CD4-positive, alpha-beta T cell treated with Interleukin-21 for 1 hour (primary cell): ENCODE results near the gene LARP1B.
A peak's percentile ranks its signal among the peaks of the same experiment; 100 is the strongest.
"Not testable (repeated sequence)": the region's sequence is repeated elsewhere in the genome, so short reads cannot be mapped to it uniquely, and the experiment has no call there.

Experiments used
- DNase-seq: peaks from one replicate; pipeline ENCODE4 v3.0.0-alpha.2; 2020

LARP1B gene

GRCh38 chr4:128141866-128142265 is 80.8 kb downstream of the LARP1B start:
- no peak for DNase-seq

- no peak for DNase-seq
These were observed 84.6 kb downstream of the LARP1B start for GRCh38 chr4:128145727-128146126.

GRCh38 chr4:128153800-128154199 is 92.7 kb downstream of the LARP1B start:
- DNase-seq = no peak

GRCh38 chr4:128155231-128155855 is 94.2 kb downstream of the LARP1B start:
- DNase-seq = no peak

- no peak for DNase-seq
These were observed 94.9 kb downstream of the LARP1B start for GRCh38 chr4:128155874-128156456.

- DNase-seq = not testable (repeated sequence)
These were observed 95.4 kb downstream of the LARP1B start for GRCh38 chr4:128156472-128156871.

- DNase-seq = no peak
These were observed 97.8 kb downstream of the LARP1B start for GRCh38 chr4:128158894-128159293.

- no peak for DNase-seq
These were observed 98.9 kb downstream of the LARP1B start for GRCh38 chr4:128159967-128160366.

GRCh38 chr4:128161138-128161537 is 100.0 kb downstream of the LARP1B start:
- no peak for DNase-seq

- DNase-seq = no peak
These were observed 101.3 kb downstream of the LARP1B start for GRCh38 chr4:128162434-128162833.

- DNase-seq = no peak
These were observed 102.3 kb downstream of the LARP1B start for GRCh38 chr4:128163177-128164117.

- no peak for DNase-seq
These were observed 105.9 kb downstream of the LARP1B start for GRCh38 chr4:128166982-128167381.

GRCh38 chr4:128168701-128169100 is 107.6 kb downstream of the LARP1B start:
- DNase-seq = no peak

GRCh38 chr4:128169245-128169644 is 108.1 kb downstream of the LARP1B start:
- DNase-seq = no peak

GRCh38 chr4:128176643-128177042 is 115.5 kb downstream of the LARP1B start:
- DNase-seq = no peak

GRCh38 chr4:128177498-128177897 is 116.4 kb downstream of the LARP1B start:
- DNase-seq = no peak

- no peak for DNase-seq
These were observed 125.5 kb downstream of the LARP1B start for GRCh38 chr4:128186623-128187022.

GRCh38 chr4:128191115-128191781 is 130.1 kb downstream of the LARP1B start:
- peak; percentile 74 for DNase-seq

GRCh38 chr4:128220286-128221235 is 159.4 kb downstream of the LARP1B start:
- no peak for DNase-seq

GRCh38 chr4:128221586-128221985 is 160.5 kb downstream of the LARP1B start:
- DNase-seq = no peak

- DNase-seq = no peak
These were observed 164.0 kb downstream of the LARP1B start for GRCh38 chr4:128225148-128225547.

- no peak for DNase-seq
These were observed 167.0 kb downstream of the LARP1B start for GRCh38 chr4:128227991-128228571.
